SHP77 (cell line): ENCODE results near the gene PADI2.

ENCODE experiments used
- DNase-seq, 2 experiments: peaks; one replicate each; lab custom pipeline; 2025; lab: John Stamatoyannopoulos, UW

The PADI2 gene

DNA sequence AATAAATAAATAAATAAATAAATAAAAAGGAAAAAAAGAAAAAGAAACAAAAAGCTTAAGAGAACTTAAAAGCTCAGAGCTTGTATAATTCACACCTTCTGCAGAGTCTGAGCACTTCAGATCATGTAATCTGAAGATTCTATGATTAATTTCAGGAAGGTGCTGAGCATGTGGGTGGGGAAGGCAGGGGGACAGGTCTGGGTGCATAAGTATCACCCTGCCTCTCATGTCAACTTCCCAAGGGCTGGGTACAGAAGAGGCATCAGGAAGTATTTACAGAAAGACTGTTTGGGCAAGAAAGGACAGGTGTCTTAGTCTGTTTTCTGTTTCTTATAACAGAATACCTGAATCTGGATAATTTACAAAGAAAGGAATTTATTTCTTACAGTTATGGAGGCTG is 20.4 kb upstream of the PADI2 start:
- DNase-seq: no peak

DNA sequence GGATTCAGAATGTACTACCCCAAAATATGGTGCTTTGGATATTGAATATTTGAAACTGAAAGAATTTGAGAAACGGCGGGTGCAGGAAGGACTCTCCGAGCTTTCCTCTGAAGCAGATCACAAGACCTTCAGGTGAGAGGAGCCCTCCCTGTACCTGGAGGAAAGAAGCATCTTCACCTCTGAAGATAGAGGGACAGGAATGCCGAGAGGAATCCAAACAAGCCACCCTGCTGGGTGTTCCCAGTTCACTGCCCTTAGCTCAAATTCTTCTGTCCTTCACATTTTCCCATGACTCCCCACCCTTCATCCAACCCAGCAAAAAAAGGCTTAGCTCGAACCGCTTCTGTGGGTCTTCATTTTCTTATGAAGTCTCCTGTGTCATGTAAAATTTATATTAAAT is 18.2 kb upstream of the PADI2 start:
- DNase-seq: no peak

DNA sequence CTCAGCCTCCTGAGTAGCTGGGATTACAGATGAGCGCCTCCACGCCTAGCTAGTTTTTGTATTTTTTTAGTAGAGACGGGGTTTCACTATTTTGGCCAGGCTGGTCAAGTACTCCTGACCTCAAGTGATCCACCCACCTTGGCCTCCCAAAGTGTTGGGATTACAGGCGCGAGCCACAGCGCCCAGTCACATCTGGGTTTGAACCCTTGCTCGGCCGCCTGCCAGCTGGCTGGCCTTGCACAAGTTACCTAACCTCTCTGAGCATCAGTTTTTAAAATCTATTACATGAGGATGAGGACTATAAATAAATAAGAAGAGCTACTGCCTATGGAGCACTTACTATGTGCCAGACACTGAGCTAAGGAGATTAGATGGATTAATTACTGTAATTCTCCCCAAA is 17.7 kb upstream of the PADI2 start:
- no peak for DNase-seq

DNA sequence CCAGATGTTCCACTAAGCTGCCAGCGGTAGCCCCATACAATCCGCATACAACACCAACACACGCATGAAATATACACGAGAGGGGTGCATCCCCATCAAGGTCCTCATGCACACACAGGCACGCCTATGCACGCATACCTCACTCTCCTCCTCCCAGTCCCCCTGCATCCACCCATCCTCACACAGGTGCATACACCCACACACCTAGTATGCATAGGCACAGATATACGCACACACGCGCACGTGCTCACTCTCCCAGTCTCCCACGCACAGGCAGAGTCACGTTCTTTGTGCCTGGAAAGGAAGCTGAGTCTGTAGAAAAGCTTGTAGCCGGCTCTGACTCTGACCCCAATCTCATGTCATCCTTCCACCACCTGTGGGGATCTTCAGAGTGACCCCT is 16.9 kb upstream of the PADI2 start:
- no peak for DNase-seq

DNA sequence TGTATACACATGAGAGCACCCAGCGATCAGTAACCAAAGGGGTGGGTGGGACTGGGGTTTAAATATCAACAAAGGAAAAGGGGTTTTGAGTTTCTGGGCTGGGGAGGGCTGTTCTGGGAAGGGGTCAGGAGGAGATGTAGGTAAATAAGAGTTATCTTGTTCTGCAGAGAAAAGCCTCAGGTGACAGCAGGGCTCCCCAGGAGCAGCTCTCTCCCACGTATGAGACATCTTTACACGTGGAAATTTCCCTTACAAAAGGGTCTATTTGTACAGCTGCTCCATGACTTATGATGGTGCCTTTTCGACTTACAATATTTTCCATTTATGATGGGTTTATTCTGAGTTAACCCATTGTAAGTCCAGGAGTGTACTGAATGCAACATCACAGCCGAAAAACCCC is 16.3 kb upstream of the PADI2 start:
- DNase-seq: peak in 1 of 2 experiments; percentile 28

DNA sequence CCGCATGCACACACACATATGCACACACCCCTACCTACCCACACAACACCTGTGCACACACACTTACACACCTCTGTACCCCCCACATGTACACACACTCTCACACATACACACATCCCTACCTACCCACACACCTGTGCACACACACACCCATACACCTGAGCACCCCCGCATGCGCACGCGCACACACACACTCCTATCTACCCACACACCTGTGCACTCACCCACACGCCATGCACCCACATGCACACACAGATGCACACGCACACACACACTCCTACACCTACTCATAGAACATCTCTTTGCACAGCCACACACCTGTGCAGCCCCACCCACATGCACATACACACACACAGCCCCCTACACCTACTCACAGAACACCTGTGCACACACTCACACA is 15.5 kb upstream of the PADI2 start:
- no peak for DNase-seq

DNA sequence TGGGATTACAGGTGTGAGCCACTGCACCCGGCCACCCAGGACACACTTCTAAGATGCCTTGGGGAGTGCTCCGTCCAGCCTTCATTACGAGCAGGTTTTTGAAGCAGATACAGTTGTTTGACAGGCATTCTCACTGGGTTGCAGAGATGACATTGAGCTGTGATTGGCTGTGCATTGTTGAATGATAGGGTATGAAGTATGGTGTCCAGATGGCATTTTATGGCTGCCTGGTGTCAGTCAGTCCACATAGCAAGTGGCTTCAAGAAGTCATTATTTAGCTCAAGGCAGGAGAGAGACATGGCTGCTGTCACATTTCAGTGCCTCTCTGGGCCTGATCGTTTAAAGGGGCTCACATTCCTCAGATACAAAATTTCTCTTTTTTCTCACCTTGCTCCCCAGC is 14.8 kb upstream of the PADI2 start:
- no peak for DNase-seq

DNA sequence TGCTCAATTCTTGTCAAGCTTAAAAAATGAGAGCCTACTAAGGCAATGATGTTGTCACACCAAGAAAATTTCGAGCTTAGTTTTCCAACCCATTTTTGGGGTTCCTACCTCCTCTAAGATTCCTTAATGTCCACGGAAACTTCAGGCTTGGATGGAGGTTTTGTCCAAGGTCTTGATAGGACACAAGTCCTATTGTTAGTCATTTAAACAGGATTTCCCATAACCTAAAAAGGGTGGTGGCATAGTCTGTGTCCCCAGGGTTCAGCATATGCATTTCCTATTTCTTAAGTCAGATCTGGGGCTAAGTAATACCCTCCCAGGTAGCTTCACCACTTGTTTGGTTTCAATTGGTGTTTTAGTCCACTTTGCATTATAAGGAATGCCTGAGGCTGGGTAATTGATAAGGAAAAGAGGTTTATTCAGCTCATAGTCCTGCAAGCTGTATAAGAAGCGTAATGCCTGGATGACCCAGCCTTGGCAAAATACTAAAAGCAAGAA is 10.9 kb upstream of the PADI2 start:
- no peak for DNase-seq

DNA sequence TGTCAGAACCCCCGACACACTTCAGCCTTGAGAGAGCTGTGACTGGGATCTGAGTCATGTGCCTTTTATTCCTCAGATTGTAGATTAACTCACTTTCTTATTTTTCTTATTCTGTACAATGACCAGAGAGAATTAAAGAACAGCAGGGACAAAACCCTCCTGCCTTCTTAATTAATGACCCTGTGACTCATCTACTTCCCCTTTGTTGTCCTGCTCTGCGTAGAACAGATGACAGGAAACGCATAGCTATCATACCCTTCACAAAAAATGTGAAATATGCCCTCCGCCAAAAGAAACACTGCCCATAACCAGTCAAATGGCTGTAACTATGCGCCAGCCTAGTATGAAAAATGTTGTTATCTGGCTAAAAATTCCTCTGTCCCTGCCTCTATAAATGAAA is 9.1 kb upstream of the PADI2 start:
- no peak for DNase-seq

DNA sequence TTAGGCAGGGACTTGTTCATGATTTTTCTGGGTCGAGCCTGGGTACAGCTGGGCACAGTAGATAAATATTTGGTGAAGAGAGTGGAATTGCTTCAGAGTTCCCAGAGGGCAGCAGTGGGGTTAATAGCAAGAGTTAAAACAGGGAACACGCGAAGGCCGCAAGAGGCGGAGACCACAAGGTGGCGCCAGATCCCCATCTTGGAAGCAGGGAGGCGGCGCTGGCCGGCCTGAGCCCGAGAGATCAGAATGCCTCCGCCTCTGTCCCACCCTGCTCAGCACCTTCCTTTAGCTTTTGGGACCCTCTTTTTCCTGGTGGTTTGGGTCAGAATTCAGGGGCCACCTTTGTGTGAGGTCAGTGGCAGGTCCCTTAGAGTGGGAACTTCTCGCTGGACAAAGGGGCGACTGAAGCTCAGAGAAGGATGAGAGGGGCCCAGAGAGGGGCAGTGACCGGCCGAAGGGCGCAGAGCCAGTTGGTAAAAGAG is 6.5 kb upstream of the PADI2 start:
- peak; percentile 69 to 75 for DNase-seq

DNA sequence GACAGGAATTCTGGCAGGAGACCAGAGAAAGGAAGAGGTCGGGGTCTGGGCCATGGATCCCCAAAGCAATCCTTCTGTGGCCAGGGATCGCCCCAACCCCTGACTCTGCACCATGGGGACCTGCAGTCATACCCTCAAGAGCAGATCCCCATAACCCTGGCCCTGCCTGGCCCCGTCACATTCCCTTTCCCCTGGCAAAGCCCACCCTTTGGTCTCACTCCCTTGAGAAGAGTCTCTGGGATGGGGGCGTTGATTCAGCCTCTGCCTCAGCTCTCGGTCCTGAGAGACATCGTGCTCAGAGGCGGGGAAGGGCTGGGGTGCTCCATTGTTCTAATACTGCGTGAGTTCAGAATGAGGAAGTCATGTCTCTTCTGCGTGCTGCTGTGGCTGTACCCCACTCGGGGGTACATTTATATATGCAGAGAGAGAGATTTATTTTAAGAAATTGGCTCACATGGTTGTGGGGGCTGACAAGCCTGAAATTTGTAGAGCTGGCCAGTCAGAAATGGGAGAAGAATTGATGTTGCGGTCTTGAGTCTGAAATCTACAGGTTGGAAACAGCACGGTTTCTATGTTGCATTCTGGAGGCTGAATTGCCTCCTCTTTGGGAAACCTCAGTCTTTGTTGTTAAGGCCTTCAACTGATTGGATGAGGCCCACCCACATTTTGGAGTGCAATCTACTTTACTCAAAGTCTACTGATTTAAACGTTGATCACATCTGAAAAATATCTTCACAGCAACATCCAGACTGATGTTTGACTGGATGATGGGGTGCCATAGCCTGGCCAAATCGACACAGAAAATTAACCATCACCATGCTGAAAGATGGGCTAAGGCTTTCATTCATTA is 4.2 kb upstream of the PADI2 start:
- no peak for DNase-seq

DNA sequence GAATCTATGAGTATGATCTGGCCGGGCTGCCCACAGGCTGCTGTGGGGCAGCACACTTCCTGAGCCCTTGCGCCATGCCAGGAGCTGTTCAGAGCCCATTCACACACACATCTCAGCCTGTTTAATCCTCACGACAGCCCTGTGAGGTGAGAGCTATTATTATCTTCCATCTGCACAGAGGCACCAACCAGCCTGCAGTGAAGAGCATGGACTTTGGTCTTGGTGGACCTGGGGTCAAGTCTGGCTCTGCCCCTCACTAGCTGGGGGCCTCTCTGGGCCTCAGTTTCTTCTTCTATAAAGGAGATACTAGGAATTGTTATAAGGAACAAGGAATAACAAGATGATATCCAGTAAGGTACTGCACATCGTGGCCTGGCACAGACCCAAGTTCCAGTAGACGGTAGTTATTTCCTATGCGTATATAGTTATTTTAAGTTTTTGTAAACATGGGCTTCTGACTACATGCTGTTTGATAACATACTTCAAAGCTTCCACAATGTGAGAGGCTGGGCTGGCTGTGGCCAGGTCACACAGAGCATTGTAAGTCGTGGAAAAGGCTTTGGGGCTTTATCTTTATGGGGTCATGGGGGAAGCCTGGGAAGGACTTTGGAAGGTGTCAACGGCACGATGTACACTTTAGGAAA is 3.4 kb upstream of the PADI2 start:
- no peak for DNase-seq

DNA sequence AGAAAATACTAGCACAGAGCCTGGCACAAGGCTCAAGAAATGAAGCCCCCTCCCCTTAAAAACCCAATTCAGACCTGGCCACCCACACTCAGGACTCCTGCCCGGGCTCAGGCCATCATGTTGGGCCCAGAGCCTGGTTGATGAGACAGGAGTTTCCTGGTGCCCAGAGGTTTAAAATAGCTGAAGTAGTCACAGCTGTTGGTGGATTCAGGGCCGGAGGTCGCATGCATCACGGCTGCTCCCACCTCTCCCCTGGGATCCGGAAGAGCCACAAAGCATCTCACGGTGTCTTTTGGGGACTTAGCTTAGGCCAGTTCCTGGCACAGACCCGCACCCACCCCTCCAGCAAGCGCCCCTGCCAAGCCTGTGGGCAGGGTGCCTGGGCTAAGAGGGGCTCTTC is 2.6 kb upstream of the PADI2 start:
- no peak for DNase-seq

DNA sequence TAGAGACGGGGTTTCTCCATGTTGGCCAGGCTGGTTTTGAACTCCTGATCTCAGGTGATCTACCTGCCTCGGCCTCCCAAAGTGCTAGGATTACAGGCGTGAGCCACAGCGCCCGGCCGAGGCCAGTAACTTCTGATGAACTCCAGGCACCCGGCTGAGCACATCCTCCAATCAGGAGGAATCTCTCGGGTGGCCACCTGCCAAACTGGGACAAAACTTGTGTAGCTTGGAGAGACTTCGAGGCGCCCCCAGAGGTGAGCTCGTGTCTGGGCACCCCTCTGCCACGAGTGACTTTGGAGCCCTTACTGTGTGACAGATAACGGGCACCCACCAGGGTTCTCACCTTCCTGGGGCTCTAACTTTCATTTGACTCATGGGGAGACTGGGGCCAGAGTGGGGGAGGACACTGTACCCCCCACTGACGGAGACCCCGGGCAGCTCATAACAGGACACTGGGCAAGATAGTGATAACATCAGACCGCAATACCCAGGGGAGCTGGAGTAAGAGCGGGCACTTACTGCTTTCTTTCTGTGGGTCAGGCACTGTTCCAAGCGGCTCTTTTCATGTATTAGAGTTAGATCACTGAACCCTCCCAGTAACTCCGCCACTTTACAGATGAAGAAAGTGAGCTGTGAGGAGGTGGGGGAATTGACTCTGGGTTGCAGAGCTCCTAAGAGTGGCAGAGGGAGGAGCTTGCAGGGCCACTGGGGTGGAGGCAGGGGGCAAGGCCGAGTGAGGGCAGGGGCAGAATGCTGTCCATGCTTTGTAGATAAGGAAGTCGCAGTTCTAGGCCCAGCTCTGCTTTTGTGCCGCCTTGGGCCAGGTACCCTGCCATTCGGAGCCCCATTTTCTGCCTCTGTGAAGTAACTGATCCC is 1.9 kb upstream of the PADI2 start:
- no peak for DNase-seq

DNA sequence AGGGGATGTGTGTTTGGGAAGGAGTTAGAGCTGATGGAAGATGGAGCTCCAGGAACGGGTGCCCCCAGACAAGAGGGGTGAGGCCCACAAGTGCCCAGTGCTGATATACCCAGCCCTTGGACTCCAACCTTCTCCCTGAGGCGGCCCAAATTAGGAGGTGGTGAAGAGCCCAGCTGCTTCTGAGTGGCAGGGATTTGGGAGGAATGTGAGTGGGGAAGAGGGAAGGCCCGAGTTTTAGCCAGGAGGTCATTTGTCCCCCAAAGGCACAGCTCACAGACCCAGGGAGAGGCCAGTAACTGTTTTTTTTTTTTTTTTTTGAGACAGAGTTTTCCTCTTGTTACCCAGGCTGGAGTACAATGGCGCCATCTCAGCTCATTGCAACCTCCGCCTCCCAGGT is 1.2 kb upstream of the PADI2 start:
- DNase-seq: no peak

DNA sequence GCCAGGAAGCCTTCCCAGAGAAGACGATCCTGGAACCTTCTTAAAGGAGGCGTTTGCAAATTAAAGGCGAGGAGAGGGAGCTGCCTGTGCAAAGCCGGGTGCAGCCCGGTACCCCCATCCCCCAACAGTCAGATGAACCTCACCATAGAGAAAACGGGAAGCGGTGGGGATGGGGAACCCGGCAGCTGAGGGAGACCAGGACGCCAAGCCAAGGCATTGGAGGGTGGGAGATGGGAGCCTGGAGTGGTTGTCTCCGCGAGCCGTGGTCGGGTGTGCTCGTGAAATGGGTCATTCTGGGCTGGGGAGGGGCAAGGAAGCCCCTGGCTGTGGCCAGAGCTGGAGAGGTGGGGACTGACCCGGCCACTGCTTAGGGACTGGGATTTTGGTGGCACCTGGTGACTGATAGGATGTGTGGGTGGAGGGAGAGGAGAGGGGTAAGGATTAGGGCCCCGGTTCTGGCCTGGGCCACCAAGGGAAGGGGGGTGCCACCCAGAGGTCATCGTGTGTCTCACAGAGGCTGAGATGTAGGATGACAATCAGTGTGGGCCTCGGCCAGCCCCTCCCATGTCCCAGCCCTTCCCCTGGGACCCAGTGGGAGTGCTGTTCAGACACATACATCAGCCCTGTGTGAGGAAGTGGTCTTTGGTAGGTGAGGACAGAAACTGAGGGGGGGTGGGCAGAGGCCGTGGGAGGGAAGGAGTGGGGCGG is 676 bp upstream of the PADI2 start:
- no peak for DNase-seq

DNA sequence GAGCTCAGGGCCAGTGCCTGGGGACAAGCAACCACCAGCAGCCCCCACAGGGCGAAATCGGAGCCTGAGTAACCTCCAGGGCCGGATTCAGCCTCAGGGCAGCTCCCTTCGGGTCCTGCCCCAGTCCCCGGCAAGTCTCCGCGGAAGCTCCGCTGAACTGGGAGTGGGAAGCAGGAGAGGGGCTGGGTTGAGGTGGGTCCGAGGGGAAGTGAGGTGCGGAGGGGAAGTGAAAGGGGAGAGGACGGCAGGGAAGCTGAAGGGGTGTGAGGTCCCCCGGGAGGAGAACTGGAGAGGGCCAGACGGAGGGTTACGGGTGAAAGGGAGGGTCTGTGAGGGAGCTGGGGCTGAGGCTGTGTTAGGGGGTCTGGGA is 560 bp downstream of the PADI2 start:
- no peak for DNase-seq

DNA sequence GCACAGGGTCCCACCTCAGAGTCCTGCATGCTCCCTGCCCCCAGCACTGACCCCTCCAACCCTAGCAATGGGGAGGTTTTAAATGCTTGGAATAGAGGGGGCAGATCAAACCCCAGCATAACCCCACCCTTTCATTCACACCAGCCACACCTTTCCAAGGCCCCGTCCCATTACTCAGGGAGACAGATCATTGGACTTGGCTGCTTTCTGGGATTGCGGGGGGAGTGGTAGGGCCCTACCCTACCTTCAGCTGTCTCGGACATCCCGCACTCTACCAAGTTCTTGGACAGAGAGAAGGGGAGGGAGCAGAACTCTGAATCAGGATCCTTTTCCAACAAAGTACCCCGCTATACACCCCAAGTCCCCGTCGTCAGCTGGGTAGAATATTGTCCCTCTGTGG is 983 bp downstream of the PADI2 start:
- DNase-seq: no peak

DNA sequence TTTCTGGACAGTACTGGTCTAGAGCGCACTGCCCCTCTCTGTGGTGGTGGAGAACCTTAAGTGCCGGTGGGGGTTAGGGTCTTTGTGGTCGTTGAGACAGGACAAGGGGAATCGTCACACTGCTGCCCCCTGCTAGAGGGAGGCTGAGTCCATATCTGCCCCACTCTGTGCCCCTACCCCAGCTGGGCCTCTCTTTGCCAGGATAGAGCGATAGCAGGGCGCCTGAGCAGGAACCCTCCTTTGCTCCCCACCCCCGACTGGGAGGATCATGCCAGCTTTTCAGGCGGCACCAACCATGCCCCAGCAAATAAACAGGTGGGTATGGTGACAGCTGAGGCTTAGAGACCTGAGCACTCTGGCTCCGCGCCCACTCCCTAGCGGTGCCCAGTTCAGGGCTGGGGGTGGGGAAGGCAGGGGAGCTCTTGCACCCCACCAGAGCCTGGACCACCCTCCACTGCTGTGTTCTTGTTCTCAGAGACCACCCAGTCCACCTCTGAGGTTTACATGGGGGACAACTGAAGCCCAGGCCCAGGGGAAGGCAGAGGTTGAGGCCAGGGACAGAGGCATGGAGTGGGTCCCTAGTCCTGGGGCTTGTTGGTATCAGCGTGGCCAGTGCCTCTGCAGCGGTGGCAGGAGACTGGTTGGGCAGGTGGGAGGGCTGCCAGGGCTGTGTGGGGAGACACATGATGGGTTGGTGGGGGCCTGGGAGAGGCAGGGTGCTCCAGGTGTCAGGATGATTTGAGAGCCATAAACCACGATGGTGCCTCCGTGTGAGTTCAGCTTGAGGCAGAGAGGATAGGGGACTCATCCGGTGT is 1.6 kb downstream of the PADI2 start:
- no peak for DNase-seq

DNA sequence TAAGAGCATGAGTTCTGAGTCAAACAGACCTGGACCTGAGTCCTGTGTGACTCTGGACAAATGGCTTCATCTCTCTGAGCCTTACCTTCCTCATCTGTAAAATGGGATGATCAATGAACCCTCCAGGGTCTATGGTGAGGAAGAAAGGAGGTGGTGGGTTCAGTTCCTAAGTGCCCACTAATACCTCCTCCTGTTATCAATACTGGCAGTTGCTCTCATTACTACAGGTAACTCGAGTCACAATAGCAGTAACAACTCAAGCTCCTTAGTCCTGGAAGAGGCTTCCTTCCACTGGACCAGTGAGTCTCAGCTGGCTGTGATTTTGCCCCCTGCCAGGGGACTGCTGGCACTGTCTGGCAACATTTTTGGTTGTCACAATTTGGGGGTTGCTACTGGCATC is 2.6 kb downstream of the PADI2 start:
- no peak for DNase-seq

DNA sequence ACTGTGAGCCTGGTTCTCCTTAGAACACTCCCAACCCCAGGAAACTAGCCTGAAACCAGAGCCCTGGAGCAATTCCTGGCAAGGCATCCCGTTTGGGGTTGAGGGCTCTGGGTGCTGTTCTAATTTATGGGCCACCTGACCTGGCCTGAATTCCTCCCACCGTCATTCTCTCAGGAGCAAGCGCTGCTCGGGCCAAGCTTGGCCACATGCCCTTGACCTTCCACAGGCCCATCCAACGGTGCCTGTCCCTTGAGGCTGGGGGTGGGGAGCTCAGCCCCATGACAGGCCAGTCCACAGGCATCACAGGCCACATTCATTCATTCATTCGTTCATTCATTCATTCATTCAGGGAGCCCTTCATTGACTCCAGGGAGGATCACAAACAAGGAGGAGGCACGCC is 5.3 kb downstream of the PADI2 start:
- no peak for DNase-seq
